PFSK-1 (cell line): ENCODE measurements around the gene TECRL.

ENCODE experiments used
- FOXP2 ChIP-seq: optimal IDR thresholded peaks from 2 replicates; pipeline ENCODE3; 2011; ENCODE audit warnings: borderline replicate concordance, control low read depth, inconsistent platforms; ENCODE audit not compliant: insufficient read depth; ENCODE audit errors: extremely low read length, extremely low read depth
- POLR2AphosphoS5 ChIP-seq: IDR thresholded peaks from 2 replicates; pipeline ENCODE4 v1.6.1; 2012; ENCODE audit warnings: low read depth, mild to moderate bottlenecking, control low read depth, low read length, moderate library complexity
- REST ChIP-seq, 2 experiments: IDR thresholded peaks; 2 replicates each; pipeline versions ENCODE4 v1.6.1 to v1.8.0; 2011 to 2012; ENCODE audit warnings: low read depth in 2 of 2, low read length in 2 of 2, control low read depth in 1 of 2, inconsistent platforms in 1 of 2, mild to moderate bottlenecking in 1 of 2, moderate library complexity in 1 of 2; ENCODE audit not compliant: insufficient read depth in 1 of 2
- SIN3A ChIP-seq: IDR thresholded peaks from 2 replicates; pipeline ENCODE4 v1.6.1; 2012; ENCODE audit warnings: mild to moderate bottlenecking, low read length, moderate library complexity, borderline replicate concordance; ENCODE audit not compliant: insufficient read depth
- TAF1 ChIP-seq: IDR thresholded peaks from 2 replicates; pipeline ENCODE4 v1.6.1; 2012; ENCODE audit warnings: low read length, control low read depth, borderline replicate concordance; ENCODE audit not compliant: insufficient read depth

Gene TECRL

DNA sequence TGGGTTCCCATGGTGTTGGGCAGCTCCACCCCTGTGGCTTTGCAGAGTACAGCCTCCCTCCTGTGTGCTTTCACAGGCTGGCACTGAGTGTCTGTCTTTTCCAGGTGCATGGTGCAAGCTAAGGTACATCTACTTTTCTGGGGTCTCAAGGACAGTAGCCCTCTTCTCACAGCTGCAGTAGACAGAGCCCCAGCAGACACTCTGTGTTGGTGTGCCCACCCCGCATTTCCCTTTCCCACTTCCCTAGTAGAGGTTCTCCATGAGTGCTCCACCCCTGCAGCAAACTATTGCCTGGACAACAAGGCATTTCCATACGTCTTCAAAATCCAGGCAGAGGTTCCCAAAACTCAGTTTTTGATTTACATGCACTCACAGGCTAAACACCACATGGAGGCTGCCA is 143.0 kb downstream of the TECRL start:
- TF ChIP-seq FOXP2 (no peak), REST (IDR thresholded peaks at IDR 0.05; ENCODE audit: insufficient read depth in 1 of 2, low read depth in 2 of 2, low read length in 2 of 2) (no peak), SIN3A (no peak), POLR2AphosphoS5 (no peak), TAF1 (no peak)

- TF ChIP-seq TAF1 (no peak), REST (IDR thresholded peaks at IDR 0.05; ENCODE audit: insufficient read depth in 1 of 2, low read depth in 2 of 2, low read length in 2 of 2) (no peak), POLR2AphosphoS5 (no peak), SIN3A (no peak), FOXP2 (no peak)
These were observed 157.5 kb downstream of the TECRL start for GRCh38 chr4:64251781-64252180.

DNA sequence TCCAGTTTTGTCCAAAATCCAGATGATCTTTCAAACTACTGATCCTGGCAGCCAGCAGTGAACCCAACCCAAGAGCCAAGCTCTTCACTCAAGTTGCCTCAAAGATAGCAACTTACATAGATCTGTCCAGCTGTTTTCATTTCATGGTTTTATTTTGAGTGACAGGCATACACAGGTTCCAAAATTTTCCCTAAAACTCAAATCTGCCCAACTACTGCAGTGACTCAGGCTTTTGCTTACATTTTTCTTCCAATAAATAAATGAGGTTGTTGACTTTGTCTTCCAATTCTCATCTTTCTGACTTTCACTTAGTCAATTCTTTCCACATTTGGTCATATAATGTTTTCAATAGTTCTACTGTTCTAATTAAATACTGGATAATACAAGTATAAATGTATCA is 158.8 kb downstream of the TECRL start:
- TF ChIP-seq FOXP2 (no peak), SIN3A (no peak), TAF1 (no peak), REST (IDR thresholded peaks at IDR 0.05; ENCODE audit: insufficient read depth in 1 of 2, low read depth in 2 of 2, low read length in 2 of 2) (no peak), POLR2AphosphoS5 (no peak)

- TF ChIP-seq REST (IDR thresholded peaks at IDR 0.05; ENCODE audit: insufficient read depth in 1 of 2, low read depth in 2 of 2, low read length in 2 of 2) (no peak), FOXP2 (no peak), POLR2AphosphoS5 (no peak), TAF1 (no peak), SIN3A (no peak)
These were observed 159.2 kb downstream of the TECRL start for GRCh38 chr4:64250061-64250460.

- TF ChIP-seq FOXP2: no peak
- TF ChIP-seq SIN3A: no peak
- no peak for TF ChIP-seq TAF1
- TF ChIP-seq REST (IDR thresholded peaks at IDR 0.05; ENCODE audit: insufficient read depth in 1 of 2, low read depth in 2 of 2, low read length in 2 of 2): no peak
- TF ChIP-seq POLR2AphosphoS5: no peak
These were observed 161.1 kb downstream of the TECRL start for GRCh38 chr4:64248186-64248585.
